PFSK-1 (cell line): Measurements from ENCODE around the gene RPS19BP1.

Experiments used
- FOXP2 ChIP-seq: optimal IDR thresholded peaks from 2 replicates; pipeline ENCODE3; 2011; ENCODE audit warnings: borderline replicate concordance, control low read depth, inconsistent platforms; ENCODE audit not compliant: insufficient read depth; ENCODE audit errors: extremely low read length, extremely low read depth
- POLR2AphosphoS5 ChIP-seq: IDR thresholded peaks from 2 replicates; pipeline ENCODE4 v1.6.1; 2012; ENCODE audit warnings: low read depth, mild to moderate bottlenecking, control low read depth, low read length, moderate library complexity
- SIN3A ChIP-seq: IDR thresholded peaks from 2 replicates; pipeline ENCODE4 v1.6.1; 2012; ENCODE audit warnings: mild to moderate bottlenecking, low read length, moderate library complexity, borderline replicate concordance; ENCODE audit not compliant: insufficient read depth
- TAF1 ChIP-seq: IDR thresholded peaks from 2 replicates; pipeline ENCODE4 v1.6.1; 2012; ENCODE audit warnings: low read length, control low read depth, borderline replicate concordance; ENCODE audit not compliant: insufficient read depth
- TF ChIP-seq, protein P1 (sequence below), 2 experiments: IDR thresholded peaks; 2 replicates each; pipeline versions ENCODE4 v1.6.1 to v1.8.0; 2011 to 2012; ENCODE audit warnings: low read depth in 2 of 2, low read length in 2 of 2, control low read depth in 1 of 2, inconsistent platforms in 1 of 2, mild to moderate bottlenecking in 1 of 2, moderate library complexity in 1 of 2; ENCODE audit not compliant: insufficient read depth in 1 of 2

The RPS19BP1 gene

DNA sequence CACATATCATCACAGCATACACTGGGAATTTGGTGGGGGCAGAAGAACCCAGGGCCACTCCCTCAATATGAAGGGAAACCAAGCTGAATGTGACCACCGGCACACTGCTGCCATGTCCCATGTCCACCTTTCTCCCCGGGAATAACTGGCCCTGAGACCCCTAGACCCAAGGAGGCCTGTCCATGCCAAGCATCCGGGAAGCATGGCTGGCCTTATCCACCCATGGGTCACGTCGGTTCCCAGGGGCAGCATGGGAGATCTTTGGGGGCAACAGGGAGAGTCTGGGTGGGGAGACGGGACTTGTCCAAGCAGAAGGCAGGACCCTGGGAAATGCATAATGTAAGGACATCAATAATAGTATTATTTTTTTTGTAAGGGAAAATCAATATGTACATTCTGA, 40.9 kb downstream of the RPS19BP1 start:
- TF ChIP-seq TAF1, result no peak
- no peak for TF ChIP-seq POLR2AphosphoS5
- TF ChIP-seq, protein P1, sequence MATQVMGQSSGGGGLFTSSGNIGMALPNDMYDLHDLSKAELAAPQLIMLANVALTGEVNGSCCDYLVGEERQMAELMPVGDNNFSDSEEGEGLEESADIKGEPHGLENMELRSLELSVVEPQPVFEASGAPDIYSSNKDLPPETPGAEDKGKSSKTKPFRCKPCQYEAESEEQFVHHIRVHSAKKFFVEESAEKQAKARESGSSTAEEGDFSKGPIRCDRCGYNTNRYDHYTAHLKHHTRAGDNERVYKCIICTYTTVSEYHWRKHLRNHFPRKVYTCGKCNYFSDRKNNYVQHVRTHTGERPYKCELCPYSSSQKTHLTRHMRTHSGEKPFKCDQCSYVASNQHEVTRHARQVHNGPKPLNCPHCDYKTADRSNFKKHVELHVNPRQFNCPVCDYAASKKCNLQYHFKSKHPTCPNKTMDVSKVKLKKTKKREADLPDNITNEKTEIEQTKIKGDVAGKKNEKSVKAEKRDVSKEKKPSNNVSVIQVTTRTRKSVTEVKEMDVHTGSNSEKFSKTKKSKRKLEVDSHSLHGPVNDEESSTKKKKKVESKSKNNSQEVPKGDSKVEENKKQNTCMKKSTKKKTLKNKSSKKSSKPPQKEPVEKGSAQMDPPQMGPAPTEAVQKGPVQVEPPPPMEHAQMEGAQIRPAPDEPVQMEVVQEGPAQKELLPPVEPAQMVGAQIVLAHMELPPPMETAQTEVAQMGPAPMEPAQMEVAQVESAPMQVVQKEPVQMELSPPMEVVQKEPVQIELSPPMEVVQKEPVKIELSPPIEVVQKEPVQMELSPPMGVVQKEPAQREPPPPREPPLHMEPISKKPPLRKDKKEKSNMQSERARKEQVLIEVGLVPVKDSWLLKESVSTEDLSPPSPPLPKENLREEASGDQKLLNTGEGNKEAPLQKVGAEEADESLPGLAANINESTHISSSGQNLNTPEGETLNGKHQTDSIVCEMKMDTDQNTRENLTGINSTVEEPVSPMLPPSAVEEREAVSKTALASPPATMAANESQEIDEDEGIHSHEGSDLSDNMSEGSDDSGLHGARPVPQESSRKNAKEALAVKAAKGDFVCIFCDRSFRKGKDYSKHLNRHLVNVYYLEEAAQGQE (IDR thresholded peaks at IDR 0.05; ENCODE audit: insufficient read depth in 1 of 2, low read depth in 2 of 2, low read length in 2 of 2), result no peak
- no peak for TF ChIP-seq FOXP2
- no peak for TF ChIP-seq SIN3A

DNA sequence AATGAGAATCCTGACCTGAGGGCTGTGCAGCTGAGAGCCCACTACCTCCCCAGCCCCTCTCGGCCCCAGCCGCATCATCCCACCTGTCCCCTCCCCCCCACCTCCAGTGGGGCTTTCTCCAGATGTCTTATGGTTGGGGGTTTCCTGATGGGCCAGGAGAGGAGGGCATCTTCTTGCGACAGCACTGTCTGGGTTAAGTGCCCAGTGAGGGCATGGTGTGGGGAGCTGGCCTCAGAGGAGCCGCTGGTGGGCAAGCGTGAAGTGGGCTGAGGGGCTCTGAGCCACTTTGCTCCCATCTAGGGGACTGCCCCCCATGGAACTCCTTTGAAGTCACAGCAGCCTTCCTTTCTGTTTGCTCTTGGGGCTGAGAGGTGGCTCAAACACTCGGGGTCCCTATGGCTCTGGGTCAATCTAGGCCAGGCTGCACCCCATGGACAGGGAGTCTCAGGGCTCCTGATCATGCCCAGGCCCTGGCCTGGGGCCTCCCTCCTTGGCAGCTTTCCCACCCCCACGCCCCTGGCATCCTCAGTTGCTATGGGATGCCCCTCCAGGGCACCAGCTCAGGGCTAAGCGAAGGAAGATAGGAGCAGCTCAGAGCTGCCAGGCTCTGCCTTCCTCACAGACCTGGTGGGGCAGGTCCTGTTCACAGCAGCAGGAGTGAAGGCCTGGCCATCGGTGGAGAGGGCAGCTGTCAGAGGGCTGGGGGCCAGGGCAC, 41.4 kb downstream of the RPS19BP1 start:
- no peak for TF ChIP-seq SIN3A
- TF ChIP-seq FOXP2, result no peak
- TF ChIP-seq TAF1, result no peak
- no peak for TF ChIP-seq POLR2AphosphoS5
- TF ChIP-seq, protein P1 (IDR thresholded peaks at IDR 0.05; ENCODE audit: insufficient read depth in 1 of 2, low read depth in 2 of 2, low read length in 2 of 2), result no peak

DNA sequence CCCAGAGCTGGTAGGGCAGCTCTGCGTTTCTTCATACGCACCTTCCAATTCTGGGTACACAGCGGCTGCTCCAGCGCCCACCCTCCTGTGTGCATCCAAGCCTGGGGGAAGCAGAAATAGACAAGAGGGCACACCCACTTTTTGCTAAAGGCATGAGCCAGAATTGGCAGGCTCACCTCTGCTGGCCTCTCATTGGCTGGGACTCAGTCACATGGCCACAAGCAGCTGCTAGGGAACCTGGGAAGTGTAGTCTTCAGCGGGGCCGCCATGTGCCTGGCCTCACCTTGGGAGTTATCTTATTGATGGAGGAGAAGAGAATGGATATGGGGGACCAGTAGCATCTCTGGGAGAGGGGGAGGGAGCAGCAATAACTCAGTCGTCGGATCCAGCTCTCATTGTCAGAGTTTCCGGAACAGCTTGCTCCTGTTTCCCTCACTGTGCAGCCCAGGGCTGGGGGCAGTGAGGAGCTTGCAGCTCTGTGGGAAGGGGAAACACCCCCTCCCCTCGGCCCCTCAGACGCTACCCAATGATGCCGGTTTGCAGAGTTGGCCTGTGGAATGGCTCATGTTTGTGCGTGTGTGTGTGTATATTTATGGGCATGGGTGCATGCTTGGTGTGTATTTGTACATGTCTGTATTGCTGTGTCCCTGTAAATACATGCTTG, 42.3 kb downstream of the RPS19BP1 start:
- no peak for TF ChIP-seq POLR2AphosphoS5
- TF ChIP-seq SIN3A, result no peak
- TF ChIP-seq, protein P1 (IDR thresholded peaks at IDR 0.05; ENCODE audit: insufficient read depth in 1 of 2, low read depth in 2 of 2, low read length in 2 of 2), result no peak
- no peak for TF ChIP-seq FOXP2
- TF ChIP-seq TAF1, result no peak

DNA sequence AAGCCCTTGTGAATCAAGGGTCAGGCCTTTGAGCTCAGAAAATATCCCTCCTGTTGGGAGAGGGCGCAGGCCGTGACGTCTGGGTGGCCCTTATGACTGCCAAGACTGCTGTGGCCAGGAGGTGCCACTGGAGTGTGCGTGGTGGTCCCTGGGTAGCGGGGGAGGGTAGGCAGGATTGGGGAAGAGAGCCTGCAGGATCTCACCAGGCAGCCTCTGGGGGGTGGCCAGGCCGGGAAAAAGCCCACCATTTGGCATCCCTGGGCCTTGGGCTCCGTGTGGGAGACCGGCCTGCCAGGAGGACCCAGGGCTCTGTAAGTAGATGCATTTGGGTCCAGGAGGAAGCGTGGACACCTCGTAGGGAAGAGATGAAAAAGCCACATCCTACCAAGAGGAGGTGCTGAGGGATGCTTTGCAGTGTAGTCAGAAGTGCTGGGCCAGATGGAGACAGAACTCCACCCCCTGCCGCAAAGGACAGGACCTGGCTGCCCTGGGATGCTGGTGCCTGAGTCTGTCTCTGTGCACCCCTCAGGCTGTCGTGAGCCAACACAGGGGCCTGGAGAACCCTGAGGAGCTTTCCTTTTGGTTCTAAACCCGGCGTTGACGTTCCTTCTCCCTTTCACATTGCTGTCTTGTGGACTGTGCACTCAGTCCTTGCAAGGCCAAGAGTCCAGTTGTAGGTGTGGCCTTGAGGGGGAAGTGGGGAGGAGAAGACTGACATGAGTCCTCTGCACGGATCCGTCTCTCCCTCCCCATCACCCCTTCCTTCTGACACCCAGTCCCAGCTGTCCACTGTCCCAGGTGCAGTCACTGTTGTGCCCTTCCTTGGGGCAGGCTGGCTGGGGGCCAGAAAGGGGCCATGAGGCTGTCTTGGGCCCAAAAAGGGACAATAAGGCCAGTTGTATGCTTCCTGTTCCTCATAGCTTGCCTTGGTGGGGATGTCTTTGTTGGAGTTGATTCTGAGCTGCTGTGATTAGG, 43.2 kb downstream of the RPS19BP1 start:
- no peak for TF ChIP-seq TAF1
- TF ChIP-seq, protein P1 (IDR thresholded peaks at IDR 0.05; ENCODE audit: insufficient read depth in 1 of 2, low read depth in 2 of 2, low read length in 2 of 2), result no peak
- no peak for TF ChIP-seq SIN3A
- TF ChIP-seq FOXP2, result no peak
- no peak for TF ChIP-seq POLR2AphosphoS5
